HCT116 (cell line): ENCODE data around the gene IPCEF1. TPM values are rescaled to one million over a fixed set of nuclear protein-coding genes. Genes with fewer than 3 reads are reported as not detected.

Source experiments
- ATAC-seq: fragments of 200-7000 bp; cut with Tn5 transposase; 2 replicates; pipeline ENCODE4 v1.9.1; 2020; ENCODE audit warnings: mild to moderate bottlenecking, moderate library complexity
- BruUV-seq: library from RNA; stranded (reverse); fragments of 400-500 nt; replicated peaks from 2 replicates; lab custom pipeline; 2021; lab: Mats Ljungman, UMichigan
- CTCF ChIA-PET: fragments of 300-600 bp; sonication (Branson Sonifier 250); formaldehyde crosslinking; loops from one replicate; lab custom pipeline; 2021; ENCODE audit warnings: antibody characterized with exemption; lab: Charles Lee
- POLR2A ChIA-PET: fragments of 300-600, 350-600 bp; sonication (Branson Sonifier 250); formaldehyde crosslinking; loops from one replicate; lab custom pipeline; 2021; ENCODE audit warnings: antibody characterized with exemption; lab: Charles Lee
- RAD21 ChIA-PET, 2 experiments: fragments of 300-600 bp; sonication (Branson Sonifier 250); formaldehyde crosslinking; loops; one replicate each; lab custom pipeline; 2023; ENCODE audit warnings: low total read pairs in 2 of 2; ENCODE audit not compliant: uncharacterized antibody in 2 of 2, unreplicated experiment in 2 of 2, low non-redundant PET in 1 of 2; lab: Charles Lee
- DNase-seq: peaks from one replicate; pipeline ENCODE4 v3.0.0-alpha.2; 2010; ENCODE audit warnings: low read depth, low spot score
- H2AFZ ChIP-seq: fragments of 200-600 bp; shearing (Covaris generic), sonication (generic); 2 replicates; pipeline ENCODE4 v1.6.1; 2017; ENCODE audit warnings: low read depth, mixed run types, mixed read lengths, antibody characterized with exemption, low read length; ENCODE audit not compliant: poor library complexity, severe bottlenecking
- H3K27ac ChIP-seq: 2 replicates; pipeline ENCODE4 v1.5.1; 2012; ENCODE audit warnings: low read depth, low read length
- H3K27me3 ChIP-seq: fragments of 200-600 bp; sonication (generic); 2 replicates; pipeline ENCODE4 v1.6.1; 2016; ENCODE audit warnings: mixed run types, low read length, mixed read lengths; ENCODE audit not compliant: insufficient read depth
- H3K36me3 ChIP-seq, 2 experiments: fragments of 200-500 bp in 1 of 2; fragments of 200-600 bp in 1 of 2; sonication (Bioruptor generic) in 1 of 2; sonication (generic) in 1 of 2; 2 replicates each; pipeline versions ENCODE4 v1.5.1 to v1.6.1; 2014 to 2016; ENCODE audit warnings: low read length in 2 of 2, inconsistent platforms in 1 of 2, mixed read lengths in 1 of 2, mixed run types in 1 of 2; ENCODE audit not compliant: insufficient read depth in 2 of 2, control insufficient read depth in 1 of 2
- H3K4me1 ChIP-seq, 2 experiments: fragments of 200-600 bp in 1 of 2; sonication (generic) in 1 of 2; 2 replicates each; pipeline versions ENCODE4 v1.5.1 to v1.6.1; 2012 to 2017; ENCODE audit warnings: low read length in 2 of 2, inconsistent platforms in 1 of 2, mild to moderate bottlenecking in 1 of 2, mixed read lengths in 1 of 2, mixed run types in 1 of 2, moderate library complexity in 1 of 2; ENCODE audit not compliant: insufficient read depth in 2 of 2, control insufficient read depth in 1 of 2
- H3K4me2 ChIP-seq: fragments of 200-600 bp; sonication (generic); 2 replicates; pipeline ENCODE4 v1.6.1; 2017; ENCODE audit warnings: mixed run types, low read length, mixed read lengths
- H3K4me3 ChIP-seq, 2 experiments: fragments of 200-600 bp in 1 of 2; sonication (generic) in 1 of 2; replicated peaks in 1 of 2; 2 replicates each; pipeline ENCODE4 v1.5.1; 2011 to 2016; ENCODE audit warnings: low read length in 2 of 2, control low read depth in 1 of 2, low read depth in 1 of 2, mild to moderate bottlenecking in 1 of 2, mixed read lengths in 1 of 2, mixed run types in 1 of 2
- H3K79me2 ChIP-seq: fragments of 200-600 bp; sonication (generic); 2 replicates; pipeline ENCODE4 v1.6.1; 2017; ENCODE audit warnings: mild to moderate bottlenecking, mixed run types, low read length, moderate library complexity, mixed read lengths; ENCODE audit not compliant: insufficient read depth
- H3K9ac ChIP-seq: fragments of 200-600 bp; sonication (generic); 2 replicates; pipeline ENCODE4 v1.6.1; 2016; ENCODE audit warnings: low read length, mixed read lengths
- H3K9me2 ChIP-seq: fragments of 200-600 bp; sonication (generic), shearing (Covaris generic); 2 replicates; pipeline ENCODE4 v1.6.1; 2017; ENCODE audit warnings: mixed run types, mild to moderate bottlenecking, moderate library complexity; ENCODE audit not compliant: insufficient read depth
- H3K9me3 ChIP-seq, 2 experiments: fragments of 200-500 bp in 1 of 2; fragments of 200-600 bp in 1 of 2; sonication (Bioruptor generic) in 1 of 2; sonication (generic) in 1 of 2; 2 replicates each; pipeline ENCODE4 v1.6.1; 2014 to 2017; ENCODE audit warnings: low read length in 2 of 2, mixed read lengths in 2 of 2, inconsistent platforms in 1 of 2, low read depth in 1 of 2, mild to moderate bottlenecking in 1 of 2, mixed run types in 1 of 2, moderate library complexity in 1 of 2; ENCODE audit not compliant: control insufficient read depth in 1 of 2, insufficient read depth in 1 of 2
- H4K20me1 ChIP-seq: fragments of 200-600 bp; sonication (generic), shearing (Covaris generic); 2 replicates; pipeline ENCODE4 v1.6.1; 2017; ENCODE audit warnings: mixed run types, mild to moderate bottlenecking, moderate library complexity; ENCODE audit not compliant: insufficient read depth
- CEBPB ChIP-seq: IDR thresholded peaks from 2 replicates; pipeline ENCODE4 v1.6.1; 2012; ENCODE audit warnings: low read depth
- ELF1 ChIP-seq: IDR thresholded peaks from 2 replicates; pipeline ENCODE4 v1.6.1; 2012; ENCODE audit warnings: low read depth, borderline replicate concordance
- FOSL1 ChIP-seq: IDR thresholded peaks from 2 replicates; pipeline ENCODE4 v1.6.1; 2012; ENCODE audit warnings: low read depth
- POLR2A ChIP-seq: IDR thresholded peaks from 2 replicates; pipeline ENCODE4 v1.7.0; 2011; ENCODE audit warnings: borderline replicate concordance; ENCODE audit not compliant: insufficient read depth, insufficient read length; ENCODE audit errors: extremely low read depth
- POLR2AphosphoS5 ChIP-seq: IDR thresholded peaks from 2 replicates; pipeline ENCODE4 v1.6.1; 2011; ENCODE audit warnings: mild to moderate bottlenecking, low read depth, low read length, moderate library complexity
- RAD21 ChIP-seq: IDR thresholded peaks from 2 replicates; pipeline ENCODE4 v1.6.1; 2012; ENCODE audit warnings: low read depth, mild to moderate bottlenecking
- SIN3A ChIP-seq: IDR thresholded peaks from 2 replicates; pipeline ENCODE4 v1.6.1; 2012; ENCODE audit warnings: low read depth
- SP1 ChIP-seq: IDR thresholded peaks from 2 replicates; pipeline ENCODE4 v1.6.1; 2012; ENCODE audit warnings: low read depth
- ZNF274 ChIP-seq: fragments of 200-500 bp; sonication (Bioruptor generic); IDR thresholded peaks from 2 replicates; pipeline ENCODE4 v1.6.1; 2014; ENCODE audit warnings: mild to moderate bottlenecking, low read depth, low read length, inconsistent platforms
- intact Hi-C: fragments of 100-400 bp; cut with micrococcal nuclease; formaldehyde crosslinking; loops from 2 replicates; pipeline ENCODE4 v1.10.0; 2022
- total RNA-seq: library from RNA; stranded (reverse); gene quantifications from one replicate; pipeline ENCODE4 v1.2.1, GENCODE V29; 2021; ENCODE audit not compliant: unreplicated experiment
- TF ChIP-seq, protein P1 (sequence below): IDR thresholded peaks from 2 replicates; pipeline ENCODE4 v1.6.1; 2011; ENCODE audit warnings: mild to moderate bottlenecking, low read length, moderate library complexity; ENCODE audit not compliant: insufficient replicate concordance; ENCODE audit errors: extremely low read depth
- TF ChIP-seq, protein P2 (sequence below): IDR thresholded peaks from 2 replicates; pipeline ENCODE4 v1.6.1; 2012

The IPCEF1 gene
- total RNA-seq, 1 experiment from 2014 or later, result 0.32 TPM

DNA sequence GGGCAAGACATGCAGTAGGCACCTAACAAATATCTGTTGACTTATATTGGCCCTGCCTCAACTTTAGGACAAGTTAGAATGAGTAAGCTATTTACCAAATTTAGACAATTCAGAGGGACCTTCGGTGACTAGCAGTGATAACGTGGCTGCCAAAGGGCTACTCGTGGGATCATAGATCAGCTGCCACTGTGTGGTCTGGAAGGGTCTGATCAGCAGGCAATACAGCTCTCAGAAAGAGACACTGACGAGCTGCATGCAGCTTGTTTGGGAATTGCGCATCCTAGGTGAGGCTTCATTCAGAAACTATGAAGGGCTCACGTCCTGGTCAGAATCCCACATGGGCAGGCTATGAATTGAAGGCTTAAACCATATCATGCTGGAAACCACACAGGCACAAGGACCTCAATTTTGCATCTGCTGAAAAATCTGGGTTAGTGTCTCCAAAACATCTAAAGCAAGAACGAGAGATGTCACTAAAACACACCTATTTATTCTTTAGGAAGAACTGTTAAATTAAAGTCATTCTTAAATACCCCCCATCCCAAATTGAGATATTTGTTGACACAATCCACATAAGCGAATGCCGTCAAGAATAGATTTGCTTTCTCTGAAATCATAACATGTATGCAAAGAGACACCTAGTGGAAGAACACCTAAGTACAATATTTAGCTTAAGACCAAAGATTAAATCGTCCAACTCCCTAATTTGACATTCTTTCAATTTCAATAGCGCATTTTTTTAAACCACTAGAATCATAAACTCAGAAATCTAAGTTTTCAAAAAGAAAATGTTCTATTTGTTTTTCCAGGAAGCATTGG lies 79.6 kb downstream of the IPCEF1 start (continued):
- TF ChIP-seq, protein P1, sequence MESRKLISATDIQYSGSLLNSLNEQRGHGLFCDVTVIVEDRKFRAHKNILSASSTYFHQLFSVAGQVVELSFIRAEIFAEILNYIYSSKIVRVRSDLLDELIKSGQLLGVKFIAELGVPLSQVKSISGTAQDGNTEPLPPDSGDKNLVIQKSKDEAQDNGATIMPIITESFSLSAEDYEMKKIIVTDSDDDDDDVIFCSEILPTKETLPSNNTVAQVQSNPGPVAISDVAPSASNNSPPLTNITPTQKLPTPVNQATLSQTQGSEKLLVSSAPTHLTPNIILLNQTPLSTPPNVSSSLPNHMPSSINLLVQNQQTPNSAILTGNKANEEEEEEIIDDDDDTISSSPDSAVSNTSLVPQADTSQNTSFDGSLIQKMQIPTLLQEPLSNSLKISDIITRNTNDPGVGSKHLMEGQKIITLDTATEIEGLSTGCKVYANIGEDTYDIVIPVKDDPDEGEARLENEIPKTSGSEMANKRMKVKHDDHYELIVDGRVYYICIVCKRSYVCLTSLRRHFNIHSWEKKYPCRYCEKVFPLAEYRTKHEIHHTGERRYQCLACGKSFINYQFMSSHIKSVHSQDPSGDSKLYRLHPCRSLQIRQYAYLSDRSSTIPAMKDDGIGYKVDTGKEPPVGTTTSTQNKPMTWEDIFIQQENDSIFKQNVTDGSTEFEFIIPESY, result no peak
- TF ChIP-seq POLR2A (no peak), RAD21 (peak; percentile 81)

DNA sequence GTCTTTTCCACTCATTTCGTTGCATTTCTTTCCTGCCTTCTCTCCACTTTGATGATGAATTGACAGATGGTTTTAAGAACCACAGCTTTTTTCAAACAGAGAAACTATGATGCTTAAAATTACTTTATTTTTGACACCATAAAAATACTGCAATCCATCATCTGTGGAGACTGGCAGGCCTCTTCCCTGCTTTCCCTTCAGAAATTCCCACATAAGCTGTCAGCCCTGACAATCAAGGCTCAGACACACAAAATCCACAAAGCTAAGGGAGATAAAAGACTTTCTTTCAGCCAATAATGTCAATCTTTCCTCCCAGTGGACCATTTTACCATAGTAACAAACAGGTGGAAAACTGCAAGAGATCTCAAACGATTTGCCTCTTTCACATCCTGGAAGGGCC lies 82.4 kb downstream of the IPCEF1 start:
- ChIA-PET CTCF (no interaction called here), POLR2A (no interaction called here), RAD21 (no interaction called here)
- no peaks in the 10 kb centered on the region; a peak in 1 of 4 replicates for H3K4me1 ChIP-seq
- no peak overlapping the region for H3K9ac ChIP-seq
- H3K36me3 ChIP-seq, result no peaks in the 10 kb centered on the region
- no peak for TF ChIP-seq SIN3A
- TF ChIP-seq SP1, result no peak
- TF ChIP-seq, protein P2, sequence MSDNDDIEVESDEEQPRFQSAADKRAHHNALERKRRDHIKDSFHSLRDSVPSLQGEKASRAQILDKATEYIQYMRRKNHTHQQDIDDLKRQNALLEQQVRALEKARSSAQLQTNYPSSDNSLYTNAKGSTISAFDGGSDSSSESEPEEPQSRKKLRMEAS, result no peak
- no peak for TF ChIP-seq POLR2AphosphoS5
- no peak for TF ChIP-seq ZNF274
- TF ChIP-seq, protein P1, result no peak
- no peak for TF ChIP-seq ELF1
- no peak for TF ChIP-seq FOSL1
- no peak for TF ChIP-seq CEBPB
- H4K20me1 ChIP-seq, result no peaks in the 10 kb centered on the region
- no peak overlapping the region for H2AFZ ChIP-seq
- BruUV-seq, result no TSS peak
- H3K27ac ChIP-seq, result no peak overlapping the region
- H3K9me2 ChIP-seq, result no peaks in the 10 kb centered on the region
- intact Hi-C loops, result no loop called here
- no peaks in the 10 kb centered on the region for H3K79me2 ChIP-seq
- no peak for ATAC-seq
- H3K4me3 ChIP-seq, result no peak overlapping the region
- H3K27me3 ChIP-seq, result no peaks in the 10 kb centered on the region
- no peaks in the 10 kb centered on the region for H3K9me3 ChIP-seq
- no peak overlapping the region for H3K4me2 ChIP-seq
- DNase-seq, result no peak
